CD4-positive, alpha-beta T cell treated with Interleukin-17A for 1 hour (primary cell): ENCODE data around the gene CCT3.
A peak's percentile ranks its signal among the peaks of the same experiment; 100 is the strongest.
"Not testable (repeated sequence)": the region's sequence is repeated elsewhere in the genome, so short reads cannot be mapped to it uniquely, and the experiment has no call there.

ENCODE experiments used
- DNase-seq: peaks from one replicate; pipeline ENCODE4 v3.0.0-alpha.2; 2020

The CCT3 gene

DNA sequence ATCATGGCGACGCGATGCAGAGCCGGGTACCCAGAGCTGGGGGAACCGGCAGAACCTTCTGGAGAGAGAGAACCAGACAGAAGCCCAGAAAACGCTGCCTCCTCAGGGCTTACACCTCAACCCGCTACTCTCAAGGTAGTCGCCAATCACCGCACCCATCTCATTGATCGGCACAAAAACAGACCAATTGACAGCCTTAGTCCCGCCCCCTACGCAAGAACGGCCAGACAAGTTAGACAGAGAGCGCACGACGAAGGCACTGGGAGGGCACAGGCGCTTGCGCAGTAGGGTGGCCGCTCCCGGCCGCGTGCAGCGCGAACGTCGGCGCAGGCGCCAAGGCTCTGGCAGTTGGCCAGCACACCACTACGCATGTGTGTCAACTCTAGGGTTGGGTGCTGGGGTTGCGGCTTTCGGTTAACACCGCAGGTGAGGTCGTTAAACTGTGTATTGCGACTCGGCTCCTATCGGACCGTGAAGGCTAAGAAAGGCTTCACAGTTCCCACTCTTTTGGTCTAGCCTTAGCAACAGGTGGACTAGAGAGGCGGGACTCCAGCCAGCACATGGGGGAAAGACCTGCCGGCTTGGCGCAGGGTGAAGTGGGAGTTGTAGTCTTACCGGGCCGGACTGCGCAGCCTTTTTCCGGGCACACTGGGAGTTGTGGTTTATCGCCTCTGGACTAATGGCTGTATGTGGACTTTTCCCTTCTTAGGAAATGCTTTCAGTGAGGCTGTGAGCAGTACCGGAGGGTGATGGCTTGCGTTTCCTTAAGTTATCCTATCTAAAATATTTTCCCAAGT, at the start of gene CCT3, which contains the start of gene TSACC:
Gene CCT3, minus strand, starts transcription at position 113 of the 797 bp plus-strand sequence. Its CDS starts 108 bp downstream, at position 5.
Gene TSACC, plus strand, starts transcription at position 347 of the 797 bp plus-strand sequence. CDS start 1,232 bp downstream, outside the sequence.
- DNase-seq: peak; percentile 100

DNA sequence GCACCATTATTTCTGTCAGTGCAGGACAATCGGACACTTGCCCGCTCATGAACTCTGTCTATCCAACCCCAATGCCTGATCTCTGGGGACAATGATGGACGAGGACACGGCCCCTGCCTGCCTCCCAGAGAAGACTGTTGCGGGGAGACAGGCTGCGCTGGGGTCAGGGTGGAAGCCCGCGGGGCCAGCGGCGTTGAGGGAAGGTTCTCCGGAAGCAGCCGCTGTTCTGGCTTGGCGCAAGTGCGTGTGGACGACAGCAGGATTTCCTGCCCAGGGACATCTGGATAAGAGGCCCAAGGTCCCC, 49.7 kb upstream of the CCT3 start:
- no peak for DNase-seq

GRCh38 chr1:156386949-156387869, 49.1 kb upstream of the CCT3 start:
- DNase-seq: no peak

GRCh38 chr1:156386134-156386901, 48.2 kb upstream of the CCT3 start:
- DNase-seq: no peak

- peak; percentile 78 for DNase-seq
These were observed 47.5 kb upstream of the CCT3 start for GRCh38 chr1:156385534-156386031.

DNA sequence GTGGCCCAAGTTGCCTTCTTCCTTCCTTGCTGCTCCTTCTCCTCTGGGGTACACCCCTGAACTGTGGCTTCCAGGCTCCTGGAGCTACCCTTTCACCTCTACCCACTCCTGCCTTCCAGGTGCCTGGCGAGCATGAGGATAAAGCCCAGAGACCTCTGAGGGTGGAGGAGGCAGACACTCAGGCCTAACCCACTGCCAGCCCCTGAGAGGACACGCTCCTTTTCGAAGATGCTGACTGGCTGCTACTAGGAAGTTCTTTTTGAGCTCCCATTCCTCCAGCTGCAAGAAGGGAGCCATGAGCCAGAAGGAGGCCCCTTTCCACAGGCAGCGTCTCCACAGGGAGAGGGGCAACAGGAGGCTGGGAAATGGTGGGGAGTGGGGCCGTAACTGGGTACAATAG, 46.6 kb upstream of the CCT3 start:
- no peak for DNase-seq

DNA sequence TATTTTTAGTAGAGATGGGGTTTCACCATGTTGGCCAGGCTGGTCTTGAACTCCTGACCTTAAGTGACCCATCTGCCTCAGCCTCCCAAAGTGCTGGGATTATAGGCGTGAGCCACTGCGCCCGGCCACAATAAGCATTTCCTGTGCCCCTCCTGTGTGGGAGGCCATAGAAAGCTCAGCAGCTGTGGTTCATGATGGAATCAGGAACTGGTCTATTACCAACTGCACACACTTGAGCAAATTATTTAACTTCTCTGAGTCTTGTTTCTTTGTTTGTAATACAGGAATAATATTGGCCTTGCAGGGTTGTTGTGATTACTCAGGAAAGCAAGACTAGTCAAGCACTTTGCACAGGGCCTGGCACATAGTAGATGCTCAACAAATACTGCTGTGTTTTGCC, 45.9 kb upstream of the CCT3 start:
- DNase-seq: no peak

DNA sequence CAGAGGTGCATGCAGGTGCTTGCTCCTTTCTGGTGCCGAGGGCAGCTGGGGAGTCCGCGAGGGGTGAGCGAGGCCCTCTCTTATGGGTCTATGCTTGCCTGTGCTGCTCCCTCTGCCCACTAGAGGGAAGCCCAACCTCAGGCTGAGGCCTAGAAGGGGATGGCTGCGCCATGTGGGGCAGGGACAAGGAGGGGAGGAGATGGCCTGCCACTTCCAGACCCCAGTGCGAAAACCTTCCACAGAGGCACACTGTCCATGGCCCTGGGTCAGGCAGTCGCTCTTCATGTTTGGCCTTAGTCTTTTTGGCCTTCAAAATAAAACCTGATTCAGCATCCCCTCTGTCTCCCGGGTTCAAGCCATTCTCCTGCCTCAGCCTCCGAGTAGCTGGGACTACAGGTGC, 44.9 kb upstream of the CCT3 start:
- peak; percentile 68 for DNase-seq

GRCh38 chr1:156382561-156382960, 44.5 kb upstream of the CCT3 start:
- DNase-seq: no peak

DNA sequence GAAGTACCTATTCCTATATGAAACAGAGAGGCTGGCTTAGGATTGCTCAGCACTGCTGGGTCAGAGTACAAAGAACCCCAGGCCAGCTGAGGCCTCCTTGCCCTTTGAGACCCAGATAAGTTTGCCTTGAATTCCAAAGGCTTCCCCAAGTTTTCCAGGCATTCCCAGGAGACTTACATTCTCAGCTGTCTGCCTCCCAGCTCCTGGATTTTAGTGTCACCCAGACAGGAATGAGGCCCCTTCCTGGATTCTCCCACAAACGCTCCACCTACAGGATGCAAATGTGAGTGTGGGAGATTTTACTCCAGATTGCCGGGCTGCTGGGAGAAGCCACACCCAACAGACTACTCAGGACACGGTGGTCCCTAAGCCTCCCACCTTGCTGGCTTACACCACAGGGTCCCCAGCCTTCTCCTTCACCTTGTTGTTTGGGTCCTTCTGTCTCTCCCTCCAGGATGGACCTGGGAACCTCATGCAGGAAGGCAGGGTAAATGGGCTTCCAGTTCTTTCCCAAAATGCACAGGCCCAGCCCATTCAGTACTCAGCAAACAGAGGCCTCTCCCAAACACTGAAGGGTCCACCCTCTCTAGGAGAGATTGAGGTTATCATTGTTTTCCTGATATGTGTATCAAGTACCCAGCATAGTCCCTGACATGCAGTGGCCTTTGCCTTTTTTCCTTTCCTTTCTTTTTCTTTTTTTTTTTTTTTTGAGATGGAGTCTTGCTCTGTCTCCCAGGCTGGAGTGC, 41.5 kb upstream of the CCT3 start:
- DNase-seq: no peak

DNA sequence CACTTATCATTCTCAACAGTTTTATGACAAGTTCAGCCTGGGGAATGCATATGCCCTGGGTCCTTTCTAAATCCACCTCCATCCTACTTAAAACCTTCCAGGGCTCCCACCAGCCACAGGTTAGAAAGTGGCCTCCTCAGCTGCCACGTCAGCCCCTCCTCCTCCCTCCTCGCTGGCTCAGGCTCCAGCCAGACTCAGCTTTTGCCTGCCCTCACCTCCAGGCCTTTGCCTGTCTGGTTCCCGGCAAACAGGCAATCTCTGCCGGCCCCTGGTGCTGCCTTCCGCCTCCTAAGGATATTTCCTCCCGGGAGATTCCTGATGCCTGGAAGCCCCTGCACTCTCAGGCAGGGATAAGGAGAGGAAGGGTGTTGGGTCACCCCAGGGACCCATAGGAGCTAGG, 40.5 kb upstream of the CCT3 start:
- no peak for DNase-seq

DNA sequence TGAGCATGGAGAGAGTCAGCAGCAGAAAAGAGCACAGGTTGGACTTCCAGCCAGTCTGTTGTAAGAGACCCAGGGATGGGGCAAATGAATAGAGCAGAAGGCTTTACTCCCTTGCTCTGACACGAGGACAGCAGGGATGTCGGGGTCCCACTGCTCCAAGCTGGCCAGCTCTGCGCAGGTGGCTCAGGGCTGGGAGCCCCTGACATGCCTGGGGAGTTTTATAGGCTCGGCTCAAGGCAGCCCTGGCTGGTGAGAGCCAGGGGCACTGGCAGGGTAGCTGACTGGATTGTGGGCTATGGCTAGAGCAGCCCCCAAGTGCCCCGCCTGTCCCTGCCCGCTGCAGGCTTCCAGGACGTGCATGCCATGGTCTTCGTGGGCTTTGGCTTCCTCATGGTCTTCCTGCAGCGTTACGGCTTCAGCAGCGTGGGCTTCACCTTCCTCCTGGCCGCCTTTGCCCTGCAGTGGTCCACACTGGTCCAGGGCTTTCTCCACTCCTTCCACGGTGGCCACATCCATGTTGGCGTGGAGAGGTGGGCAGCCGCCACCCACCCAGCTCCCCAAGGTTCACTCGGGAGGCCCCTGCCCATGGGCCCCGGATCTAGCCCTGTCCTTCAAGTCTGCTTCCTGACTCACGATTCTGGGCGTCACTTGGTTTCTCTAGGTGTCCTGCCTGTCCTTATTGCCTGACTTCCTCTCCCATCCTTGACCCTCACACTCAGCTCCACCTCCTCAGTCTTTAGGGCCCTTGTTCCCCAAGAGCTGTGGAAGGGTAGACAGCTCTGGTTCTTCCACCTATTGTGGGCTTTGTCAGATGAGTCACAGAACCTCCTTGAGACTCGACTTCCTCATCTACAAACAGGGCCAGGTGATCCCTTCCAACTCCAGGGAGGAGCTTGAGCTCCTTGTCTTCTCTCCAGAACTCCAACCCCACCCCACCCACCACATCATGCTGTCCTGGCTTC, 39.1 kb upstream of the CCT3 start:
- DNase-seq: no peak

DNA sequence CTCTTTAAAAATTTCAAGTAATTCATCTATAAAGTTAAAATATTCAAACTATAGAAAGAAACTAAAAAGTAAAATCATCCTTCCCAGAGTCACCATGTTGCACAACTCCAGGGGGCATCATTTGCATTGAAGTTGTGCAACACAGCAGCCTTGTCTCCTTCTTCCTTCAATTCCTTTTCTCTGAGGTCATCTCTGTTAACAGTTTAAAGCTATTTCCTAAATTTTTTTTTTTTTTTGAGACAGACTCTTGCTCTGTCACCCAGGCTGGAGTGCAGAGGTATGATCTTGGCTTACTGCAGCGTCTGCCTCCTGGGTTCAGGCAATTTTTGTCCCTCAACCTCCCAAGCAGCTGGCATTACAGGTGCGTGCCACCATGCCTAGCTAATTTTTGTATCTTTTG, 38.1 kb upstream of the CCT3 start:
- no peak for DNase-seq

- DNase-seq: no peak
These were observed 35.5 kb upstream of the CCT3 start for GRCh38 chr1:156373546-156373945.

GRCh38 chr1:156372876-156373275, 34.8 kb upstream of the CCT3 start:
- no peak for DNase-seq

GRCh38 chr1:156372265-156372586, 34.1 kb upstream of the CCT3 start:
- no peak for DNase-seq

DNA sequence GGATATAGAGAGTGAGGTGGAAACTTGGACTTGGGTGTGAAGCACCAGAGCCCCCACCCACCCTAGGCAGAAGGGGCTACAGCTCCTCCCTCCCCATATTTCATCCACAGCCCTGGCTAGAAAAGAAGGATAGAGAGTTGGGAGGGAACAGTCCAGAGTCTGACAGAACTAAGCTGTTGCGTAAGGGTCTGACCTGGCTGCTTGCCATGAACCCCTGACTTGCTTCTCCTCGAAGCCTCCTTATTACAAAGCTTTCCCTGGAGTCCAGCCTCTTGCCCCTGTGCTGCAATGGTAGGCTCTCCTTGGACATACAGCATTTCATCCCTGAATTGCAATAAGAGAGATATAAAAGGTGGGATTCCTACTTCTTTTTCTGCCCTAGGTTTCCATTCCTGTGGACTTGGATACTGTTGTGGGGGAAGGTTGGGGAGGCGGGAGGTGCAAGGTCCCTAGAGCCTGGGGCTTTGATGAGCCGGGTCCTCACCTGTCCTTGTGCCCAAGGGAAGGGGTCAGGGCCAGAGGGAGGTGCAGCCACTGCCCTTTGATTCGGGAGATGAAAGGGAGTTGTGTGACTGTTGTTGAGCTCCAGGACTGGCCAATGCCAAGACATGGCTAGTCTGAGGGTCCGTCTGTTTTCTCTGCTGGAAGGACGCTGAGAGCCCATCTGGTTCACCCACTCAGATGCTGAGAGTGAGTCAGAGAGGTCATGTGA, 33.6 kb upstream of the CCT3 start:
- DNase-seq: no peak

DNA sequence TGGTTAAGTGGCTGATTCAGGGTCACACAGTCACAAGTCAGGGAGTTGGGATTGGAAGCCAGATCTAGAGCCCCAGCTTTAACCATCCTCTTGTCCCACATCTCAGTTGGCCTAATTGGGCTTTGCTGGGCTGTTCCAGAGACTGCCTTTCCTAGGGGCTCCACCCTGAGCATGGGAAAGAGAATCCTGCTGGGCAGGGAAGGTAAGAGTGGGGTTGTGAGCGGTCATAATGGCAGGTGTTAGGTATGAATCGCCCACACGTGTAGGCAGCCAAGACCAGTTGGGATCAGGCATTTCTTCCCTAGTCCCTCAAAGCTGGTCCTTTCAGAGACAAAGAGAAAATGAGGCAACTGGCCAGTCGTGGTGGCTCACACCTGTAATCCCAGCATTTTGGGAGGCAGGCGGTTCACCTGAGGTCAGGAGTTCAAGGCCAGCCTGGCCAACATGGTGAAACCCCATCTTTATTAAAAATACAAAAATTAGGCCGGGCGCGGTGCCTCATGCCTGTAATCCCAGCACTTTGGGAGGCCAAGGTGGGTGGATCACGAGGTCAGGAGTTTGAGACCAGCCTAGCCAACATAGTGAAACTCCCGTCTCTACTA, 31.7 kb upstream of the CCT3 start:
- DNase-seq: not testable (repeated sequence)

DNA sequence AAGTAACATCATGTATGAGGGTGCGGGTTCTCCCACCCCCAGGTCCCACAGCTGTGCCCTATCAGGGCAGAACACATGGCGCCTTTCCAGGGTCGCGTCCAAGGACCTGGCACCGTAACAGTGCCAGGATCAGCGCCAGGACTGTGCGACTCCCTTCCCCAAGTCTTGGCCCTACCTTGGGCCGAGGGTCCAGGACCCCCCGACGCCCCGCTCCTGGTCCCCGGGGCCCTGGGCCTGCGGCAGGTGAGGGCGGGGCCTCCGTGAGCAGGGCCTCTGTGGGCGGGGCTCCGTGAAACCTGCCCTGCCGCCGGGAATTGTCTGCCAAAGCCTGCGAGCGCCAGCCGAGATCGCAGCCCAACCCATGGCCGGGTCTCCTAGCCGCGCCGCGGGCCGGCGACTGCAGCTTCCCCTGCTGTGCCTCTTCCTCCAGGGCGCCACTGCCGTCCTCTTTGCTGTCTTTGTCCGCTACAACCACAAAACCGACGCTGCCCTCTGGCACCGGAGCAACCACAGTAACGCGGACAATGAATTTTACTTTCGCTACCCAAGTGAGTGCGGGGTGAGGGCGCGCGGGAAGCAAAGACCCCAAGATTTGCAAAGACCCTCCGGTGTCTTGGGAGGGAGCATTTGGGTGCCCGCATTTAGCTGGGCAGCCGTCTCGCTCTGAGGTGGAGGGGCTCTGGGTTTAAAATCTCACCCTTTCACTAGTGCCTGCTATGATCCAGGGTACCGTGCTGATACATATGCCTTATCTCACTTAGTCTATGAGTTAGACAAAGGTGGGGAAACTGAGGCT, 31.0 kb upstream of the CCT3 start, which contains the start of gene RHBG:
Gene RHBG, plus strand, starts transcription at position 323 of the 796 bp plus-strand sequence. Its CDS starts 39 bp downstream, at position 362.
- DNase-seq: no peak
